Measurements from ENCODE around the gene FGF14. TPM values are rescaled to one million over a fixed set of nuclear protein-coding genes. Genes with fewer than 3 reads are reported as not detected.

Gene FGF14
- total RNA-seq, 1 donor from 2014 or later: not detected

- Histone ChIP-seq H3K36me3 (ENCODE audit: control insufficient read depth, insufficient read depth, low read length) (no peaks in the 10 kb centered on the region), H3K27me3 (ENCODE audit: control insufficient read depth, insufficient read depth, low read length) (no peaks in the 10 kb centered on the region), H3K4me3 (ENCODE audit: low read depth, low read length) (no peak overlapping the region)
- no peak for TF ChIP-seq CTCF (IDR thresholded peaks at IDR 0.05; ENCODE audit: insufficient read depth, low read length, poor library complexity, severe bottlenecking)
- DNase-seq (ENCODE audit: low read depth): no peak
Measured at GRCh38 chr13:102327119-102327617, 74.7 kb downstream of the FGF14 start.

- TF ChIP-seq CTCF (IDR thresholded peaks at IDR 0.05; ENCODE audit: insufficient read depth, low read length, poor library complexity, severe bottlenecking): no peak
- no peak for DNase-seq (ENCODE audit: low read depth)
- H3K4me3 ChIP-seq (ENCODE audit: low read depth, low read length): no peak overlapping the region
- no peaks in the 10 kb centered on the region for H3K27me3 ChIP-seq (ENCODE audit: control insufficient read depth, insufficient read depth, low read length)
- H3K36me3 ChIP-seq (ENCODE audit: control insufficient read depth, insufficient read depth, low read length): no peaks in the 10 kb centered on the region
Measured at GRCh38 chr13:102326381-102327118, 75.3 kb downstream of the FGF14 start.

GRCh38 chr13:102325321-102325720 lies 76.5 kb downstream of the FGF14 start:
- no peak for TF ChIP-seq CTCF (IDR thresholded peaks at IDR 0.05; ENCODE audit: insufficient read depth, low read length, poor library complexity, severe bottlenecking)
- DNase-seq (ENCODE audit: low read depth): no peak
- H3K4me3 ChIP-seq (ENCODE audit: low read depth, low read length): no peak overlapping the region
- no peaks in the 10 kb centered on the region for H3K27me3 ChIP-seq (ENCODE audit: control insufficient read depth, insufficient read depth, low read length)
- no peaks in the 10 kb centered on the region for H3K36me3 ChIP-seq (ENCODE audit: control insufficient read depth, insufficient read depth, low read length)

- H3K4me3 ChIP-seq (ENCODE audit: low read depth, low read length): no peak overlapping the region
- no peak for DNase-seq (ENCODE audit: low read depth)
- H3K27me3 ChIP-seq (ENCODE audit: control insufficient read depth, insufficient read depth, low read length): no peaks in the 10 kb centered on the region
- no peak for TF ChIP-seq CTCF (IDR thresholded peaks at IDR 0.05; ENCODE audit: insufficient read depth, low read length, poor library complexity, severe bottlenecking)
- no peaks in the 10 kb centered on the region for H3K36me3 ChIP-seq (ENCODE audit: control insufficient read depth, insufficient read depth, low read length)
Measured at GRCh38 chr13:102323505-102323904, 78.3 kb downstream of the FGF14 start.

GRCh38 chr13:102323012-102323411 lies 78.8 kb downstream of the FGF14 start:
- TF ChIP-seq CTCF (IDR thresholded peaks at IDR 0.05; ENCODE audit: insufficient read depth, low read length, poor library complexity, severe bottlenecking): no peak

GRCh38 chr13:102322211-102322610 lies 79.6 kb downstream of the FGF14 start:
- Histone ChIP-seq H3K27me3 (ENCODE audit: control insufficient read depth, insufficient read depth, low read length) (no peaks in the 10 kb centered on the region), H3K36me3 (ENCODE audit: control insufficient read depth, insufficient read depth, low read length) (no peaks in the 10 kb centered on the region), H3K4me3 (ENCODE audit: low read depth, low read length) (no peak overlapping the region)
- no peak for TF ChIP-seq CTCF (IDR thresholded peaks at IDR 0.05; ENCODE audit: insufficient read depth, low read length, poor library complexity, severe bottlenecking)
- DNase-seq (ENCODE audit: low read depth): no peak

More at GRCh38 chr13:102323012-102323411, 78.8 kb downstream of the FGF14 start:
- no peaks in the 10 kb centered on the region for H3K36me3 ChIP-seq (ENCODE audit: control insufficient read depth, insufficient read depth, low read length)
- DNase-seq (ENCODE audit: low read depth): no peak
- H3K27me3 ChIP-seq (ENCODE audit: control insufficient read depth, insufficient read depth, low read length): no peaks in the 10 kb centered on the region
- H3K4me3 ChIP-seq (ENCODE audit: low read depth, low read length): no peak overlapping the region
